ENCODE data around the gene ATP9B.
A peak's percentile ranks its signal among the peaks of the same experiment; 100 is the strongest.

Gene ATP9B

GRCh38 chr18:79384151-79384807 lies 315.1 kb downstream of the ATP9B start:
- DNase-seq = no peak

- DNase-seq = no peak
Measured at GRCh38 chr18:79384834-79385233, 315.6 kb downstream of the ATP9B start.

- DNase-seq = no peak
Measured at GRCh38 chr18:79385326-79385707, 316.1 kb downstream of the ATP9B start.

GRCh38 chr18:79385708-79386341 lies 316.6 kb downstream of the ATP9B start:
- no peak for DNase-seq

- no peak for DNase-seq
Measured at GRCh38 chr18:79386547-79386946, 317.4 kb downstream of the ATP9B start.

- no peak for DNase-seq
Measured at GRCh38 chr18:79387214-79387613, 318.0 kb downstream of the ATP9B start.

- DNase-seq = no peak
Measured at GRCh38 chr18:79387615-79388014, 318.4 kb downstream of the ATP9B start.

- no peak for DNase-seq
Measured at GRCh38 chr18:79388043-79388442, 318.8 kb downstream of the ATP9B start.

GRCh38 chr18:79389689-79390088 lies 320.5 kb downstream of the ATP9B start:
- no peak for DNase-seq

- DNase-seq = no peak
Measured at GRCh38 chr18:79392226-79392625, 323.0 kb downstream of the ATP9B start.

GRCh38 chr18:79393181-79393634 lies 324.0 kb downstream of the ATP9B start:
- no peak for DNase-seq

GRCh38 chr18:79393635-79394533 lies 324.7 kb downstream of the ATP9B start:
- peak; percentile 85 for DNase-seq

GRCh38 chr18:79394534-79395307 lies 325.5 kb downstream of the ATP9B start:
- peak; percentile 78 for DNase-seq

- DNase-seq = no peak
Measured at GRCh38 chr18:79395308-79395640, 326.1 kb downstream of the ATP9B start.

GRCh38 chr18:79395761-79396404 lies 326.7 kb downstream of the ATP9B start, which contains the start of gene NFATC1:
Gene NFATC1 (plus strand): TSS chr18:79395930. CDS start chr18:79396225, 295 bp downstream.
- DNase-seq = peak; percentile 76

GRCh38 chr18:79396431-79397246 lies 327.4 kb downstream of the ATP9B start:
- DNase-seq = peak; percentile 48

GRCh38 chr18:79397247-79397829 lies 328.1 kb downstream of the ATP9B start:
- no peak for DNase-seq

- DNase-seq = no peak
Measured at GRCh38 chr18:79397830-79398761, 328.9 kb downstream of the ATP9B start.

GRCh38 chr18:79399275-79400081 lies 330.3 kb downstream of the ATP9B start:
- no peak for DNase-seq

Data from fibroblast of skin of abdomen (primary cell).